AG04449 (cell line): ENCODE measurements around the gene TNFRSF9.
"Not testable (repeated sequence)": the region's sequence is repeated elsewhere in the genome, so short reads cannot be mapped to it uniquely, and the experiment has no call there.

ENCODE experiments used
- CTCF ChIA-PET: fragments of 350-600 bp; formaldehyde crosslinking; extraction: SDS; loops from one replicate; lab custom pipeline; 2021; ENCODE audit warnings: antibody characterized with exemption; lab: Yijun Ruan, JAX
- POLR2A ChIA-PET: fragments of 400-600, 350-600 bp; formaldehyde crosslinking; extraction: SDS; loops from one replicate; lab custom pipeline; 2020; ENCODE audit warnings: antibody characterized with exemption, inconsistent platforms; lab: Yijun Ruan, JAX
- DNase-seq: peaks from one replicate; pipeline ENCODE4 v3.0.0-alpha.2; 2010; ENCODE audit warnings: low read depth, low spot score
- H3K4me3 ChIP-seq: 2 replicates; pipeline ENCODE4 v1.5.1; 2011; ENCODE audit warnings: low read depth, mild to moderate bottlenecking, control low read depth, low read length
- TF ChIP-seq, protein P1 (sequence below): IDR thresholded peaks from one replicate; pipeline ENCODE4 v1.5.1; 2011; ENCODE audit warnings: mild to moderate bottlenecking, moderate library complexity, low read length, control low read depth, inconsistent platforms; ENCODE audit not compliant: insufficient read depth; ENCODE audit errors: missing control alignments

TNFRSF9 gene

DNA sequence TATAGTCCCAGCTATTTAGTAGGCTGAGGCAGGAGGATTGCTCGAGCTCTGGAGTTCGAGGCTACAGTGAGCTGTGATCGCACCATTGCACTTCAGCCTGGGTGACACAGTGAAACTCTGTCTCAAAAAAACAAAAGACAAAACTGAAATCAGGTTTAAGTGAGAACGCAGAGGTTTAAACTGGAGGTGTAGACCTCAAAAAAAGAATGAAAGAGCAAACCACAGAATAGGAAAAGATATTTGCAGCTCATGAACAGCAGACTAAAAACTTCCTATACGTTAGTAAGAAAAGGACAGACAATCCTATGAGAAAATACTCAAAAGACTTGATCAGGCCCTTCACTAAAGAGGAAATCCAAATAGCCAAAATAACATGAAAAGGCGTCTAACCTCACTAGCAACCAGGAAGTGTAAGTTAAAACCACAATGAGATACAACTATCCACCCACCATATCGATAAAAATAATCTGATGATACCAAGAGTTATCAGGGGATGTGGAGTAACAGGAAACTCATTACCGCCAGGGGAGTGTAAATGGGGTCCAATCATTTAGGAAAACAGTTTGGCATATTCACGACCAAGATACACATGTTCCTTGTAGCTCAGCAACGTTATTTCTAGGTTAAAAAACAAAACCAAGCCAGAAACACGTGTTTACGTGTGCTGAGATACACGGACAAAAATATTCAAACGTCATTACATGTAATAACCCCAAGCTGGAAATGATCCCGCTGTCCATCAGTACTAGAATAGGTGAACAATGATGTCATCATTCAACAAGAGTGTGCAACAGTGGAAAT, 9.8 kb downstream of the TNFRSF9 start:
- POLR2A ChIA-PET = no interaction called here
- TF ChIP-seq, protein P1, sequence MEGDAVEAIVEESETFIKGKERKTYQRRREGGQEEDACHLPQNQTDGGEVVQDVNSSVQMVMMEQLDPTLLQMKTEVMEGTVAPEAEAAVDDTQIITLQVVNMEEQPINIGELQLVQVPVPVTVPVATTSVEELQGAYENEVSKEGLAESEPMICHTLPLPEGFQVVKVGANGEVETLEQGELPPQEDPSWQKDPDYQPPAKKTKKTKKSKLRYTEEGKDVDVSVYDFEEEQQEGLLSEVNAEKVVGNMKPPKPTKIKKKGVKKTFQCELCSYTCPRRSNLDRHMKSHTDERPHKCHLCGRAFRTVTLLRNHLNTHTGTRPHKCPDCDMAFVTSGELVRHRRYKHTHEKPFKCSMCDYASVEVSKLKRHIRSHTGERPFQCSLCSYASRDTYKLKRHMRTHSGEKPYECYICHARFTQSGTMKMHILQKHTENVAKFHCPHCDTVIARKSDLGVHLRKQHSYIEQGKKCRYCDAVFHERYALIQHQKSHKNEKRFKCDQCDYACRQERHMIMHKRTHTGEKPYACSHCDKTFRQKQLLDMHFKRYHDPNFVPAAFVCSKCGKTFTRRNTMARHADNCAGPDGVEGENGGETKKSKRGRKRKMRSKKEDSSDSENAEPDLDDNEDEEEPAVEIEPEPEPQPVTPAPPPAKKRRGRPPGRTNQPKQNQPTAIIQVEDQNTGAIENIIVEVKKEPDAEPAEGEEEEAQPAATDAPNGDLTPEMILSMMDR = no peak
- H3K4me3 ChIP-seq = no peak overlapping the region
- DNase-seq = no peak
- CTCF ChIA-PET = interaction anchor here (0.9 to 1.2 kb wide), 2 partner anchors 11 to 52 kb away, joined by 3 to 4 read pairs; no protein-coding TSS in a partner anchor

DNA sequence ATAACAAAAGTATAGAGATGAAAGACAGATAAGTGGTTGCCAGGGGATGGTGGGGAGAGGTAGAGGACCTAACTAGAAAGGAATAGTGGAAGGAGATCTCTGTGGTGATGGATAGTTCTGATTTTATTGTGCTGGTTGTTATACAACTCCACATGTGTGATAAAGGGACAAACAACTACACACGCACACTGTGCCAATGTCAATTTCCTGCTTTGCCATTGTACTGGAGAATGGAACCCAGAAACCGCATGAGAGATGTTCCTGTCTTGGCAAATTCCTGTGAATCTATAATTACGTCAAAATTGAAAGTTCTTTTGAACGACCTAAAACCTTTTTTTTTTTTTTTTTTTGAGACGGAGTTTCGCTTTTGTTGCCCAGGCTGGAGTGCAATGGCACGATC, 11.0 kb downstream of the TNFRSF9 start:
- CTCF ChIA-PET = interaction anchor here (1.0 kb wide), 1 partner anchor 27 kb away, joined by 4 read pairs; no protein-coding TSS in a partner anchor
- no peak for DNase-seq

DNA sequence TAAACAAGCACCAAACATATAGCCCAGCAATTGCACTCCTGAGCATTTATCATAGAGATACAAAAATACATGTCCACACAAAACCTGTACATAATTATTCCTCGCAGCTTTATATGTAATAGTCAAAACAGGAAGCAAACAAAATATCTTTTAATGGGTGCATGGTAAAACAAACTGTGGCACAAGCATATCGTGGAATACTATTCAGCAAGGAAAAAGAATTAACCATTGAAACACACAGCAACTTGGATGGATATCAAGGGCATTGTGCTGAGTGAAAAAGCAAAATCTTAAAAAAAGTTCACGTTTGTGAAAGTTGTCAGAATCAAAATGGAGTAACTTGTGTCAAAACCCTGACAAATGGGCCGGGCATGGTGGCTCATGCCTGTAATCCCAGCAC, 12.4 kb downstream of the TNFRSF9 start:
- TF ChIP-seq, protein P1 = no peak

More for the DNA sequence above, 11.0 kb downstream of the TNFRSF9 start:
- POLR2A ChIA-PET = no interaction called here
- TF ChIP-seq, protein P1 = no peak
- no peak overlapping the region for H3K4me3 ChIP-seq

DNA sequence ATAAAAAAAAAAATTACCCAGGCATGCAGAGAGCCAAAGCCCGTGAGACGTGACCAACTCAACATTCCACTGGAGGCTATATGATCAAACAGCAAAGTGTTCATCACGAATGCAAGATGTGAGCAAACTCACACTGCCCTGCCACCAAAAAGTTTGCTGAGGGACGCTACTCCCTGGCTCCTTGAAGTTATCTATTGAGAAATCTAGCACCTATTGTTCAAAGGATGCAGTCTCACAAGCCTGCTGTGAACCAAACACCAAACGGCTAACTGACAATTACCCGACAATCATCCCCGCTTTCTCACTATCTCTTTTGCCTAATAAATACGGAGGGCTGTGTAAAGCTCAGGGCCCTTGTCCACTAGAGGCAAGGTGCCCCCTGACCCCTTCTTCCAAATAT, 13.6 kb downstream of the TNFRSF9 start:
- CTCF ChIA-PET, DNase-seq, POLR2A ChIA-PET, H3K4me3 ChIP-seq: not testable (repeated sequence)

More for the DNA sequence above, 12.4 kb downstream of the TNFRSF9 start:
- CTCF ChIA-PET = no interaction called here
- H3K4me3 ChIP-seq = no peak overlapping the region
- POLR2A ChIA-PET = no interaction called here
- DNase-seq = no peak

DNA sequence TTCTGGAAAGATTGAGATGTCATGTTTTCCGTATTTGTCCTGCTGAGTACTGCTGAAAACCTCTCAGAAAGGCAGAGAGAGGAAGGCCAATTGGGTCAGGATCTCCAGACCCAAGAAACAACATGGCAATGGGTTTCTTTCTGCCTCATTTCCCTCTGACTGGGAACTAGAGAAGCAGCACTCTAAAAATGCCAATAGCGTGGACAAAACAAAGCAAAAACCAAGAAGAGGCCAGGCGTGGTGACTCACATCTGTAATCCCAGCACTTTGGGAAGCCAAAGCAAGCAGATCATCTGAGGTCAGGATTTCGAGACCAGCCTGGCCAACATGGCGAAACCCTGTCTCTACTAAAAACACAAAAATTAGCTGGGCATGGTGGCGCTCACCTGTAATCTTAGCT, 18.3 kb downstream of the TNFRSF9 start:
- POLR2A ChIA-PET = no interaction called here
- DNase-seq = no peak
- TF ChIP-seq, protein P1 = no peak
- CTCF ChIA-PET = interaction anchor here (0.7 to 3.0 kb wide), 4 partner anchors 18 to 20 kb away, joined by 3 to 9 read pairs (median 3); partner anchors contain the start of gene TNFRSF9
- no peak overlapping the region for H3K4me3 ChIP-seq

DNA sequence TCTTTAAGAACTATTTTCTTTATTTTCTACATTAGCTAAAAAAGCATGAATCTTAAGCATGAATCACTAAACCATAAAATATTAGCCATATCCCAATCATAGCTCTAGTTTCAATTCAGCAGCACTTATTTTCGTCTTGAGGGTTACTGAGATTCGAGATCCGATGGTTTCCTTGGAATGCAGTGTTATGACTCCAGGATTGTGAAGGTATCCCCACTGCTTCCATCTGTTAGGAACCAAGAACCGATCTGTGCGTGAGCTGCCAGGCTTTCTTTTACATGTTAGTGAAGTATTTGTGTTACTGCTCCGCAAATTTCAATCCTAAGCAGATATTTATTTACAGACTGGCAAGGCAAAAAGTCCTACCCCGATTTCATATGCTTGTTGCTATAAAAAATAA, 18.8 kb downstream of the TNFRSF9 start:
- CTCF ChIA-PET = interaction anchor here (0.7 to 3.0 kb wide), 5 partner anchors 18 to 21 kb away, joined by 3 to 9 read pairs (median 3); partner anchors contain the start of gene TNFRSF9
- no peak for DNase-seq
- POLR2A ChIA-PET = no interaction called here
- no peak overlapping the region for H3K4me3 ChIP-seq
- TF ChIP-seq, protein P1 = no peak
